Mesenchymal stem cell (in vitro differentiated cells and primary cell): ENCODE measurements around the gene RABL6.

Experiments used
- DNase-seq: peaks from one replicate; pipeline ENCODE4 v3.0.0-alpha.2; 2013
- H2AFZ ChIP-seq: one replicate; pipeline ENCODE4 v1.6.1; 2013; ENCODE audit warnings: low read depth, mild to moderate bottlenecking, control low read depth, inconsistent platforms, low read length, moderate library complexity
- H2AK5ac ChIP-seq: 2 replicates; pipeline ENCODE4 v1.6.1; 2013; ENCODE audit warnings: low read length, moderate library complexity, mild to moderate bottlenecking, inconsistent platforms; ENCODE audit not compliant: severe bottlenecking
- H2BK120ac ChIP-seq: one replicate; pipeline ENCODE4 v1.6.1; 2013; ENCODE audit warnings: low read depth, mild to moderate bottlenecking, inconsistent platforms, low read length, moderate library complexity
- H2BK12ac ChIP-seq, 2 experiments: one replicate each; pipeline ENCODE4 v1.6.1; 2013; ENCODE audit warnings: inconsistent platforms in 2 of 2, low read length in 2 of 2, mild to moderate bottlenecking in 2 of 2, moderate library complexity in 2 of 2, control low read depth in 1 of 2
- H2BK15ac ChIP-seq: one replicate; pipeline ENCODE4 v1.6.1; 2013; ENCODE audit warnings: mild to moderate bottlenecking, low read depth, inconsistent platforms; ENCODE audit not compliant: poor library complexity, severe bottlenecking
- H2BK5ac ChIP-seq: 2 replicates; pipeline ENCODE4 v1.6.1; 2013; ENCODE audit warnings: low read depth, mild to moderate bottlenecking, low read length, control low read depth, inconsistent platforms; ENCODE audit not compliant: poor library complexity, severe bottlenecking
- H3K14ac ChIP-seq, 2 experiments: one replicate each; pipeline ENCODE4 v1.6.1; 2013; ENCODE audit warnings: inconsistent platforms in 2 of 2, low read length in 2 of 2, control low read depth in 1 of 2, mild to moderate bottlenecking in 1 of 2, moderate library complexity in 1 of 2
- H3K18ac ChIP-seq, 2 experiments: one replicate each; pipeline ENCODE4 v1.6.1; 2013; ENCODE audit warnings: inconsistent platforms in 2 of 2, low read length in 2 of 2, control low read depth in 1 of 2, low read depth in 1 of 2, mild to moderate bottlenecking in 1 of 2
- H3K23ac ChIP-seq, 2 experiments: one replicate each; pipeline ENCODE4 v1.6.1; 2013; ENCODE audit warnings: inconsistent platforms in 2 of 2, low read length in 2 of 2, mild to moderate bottlenecking in 2 of 2, moderate library complexity in 2 of 2, control low read depth in 1 of 2
- H3K27ac ChIP-seq: 2 replicates; pipeline ENCODE4 v1.5.1; 2013; ENCODE audit warnings: mild to moderate bottlenecking, moderate library complexity, low read length, control low read depth, inconsistent platforms; ENCODE audit not compliant: poor library complexity, severe bottlenecking
- H3K27me3 ChIP-seq, 2 experiments: 2 replicates each; pipeline versions ENCODE4 v1.6.1 to v1.7.0; 2013; ENCODE audit warnings: low read length in 2 of 2, mild to moderate bottlenecking in 2 of 2, moderate library complexity in 2 of 2, control low read depth in 1 of 2, inconsistent platforms in 1 of 2; ENCODE audit not compliant: control insufficient read depth in 1 of 2, insufficient read depth in 1 of 2
- H3K36me3 ChIP-seq, 2 experiments: 2 replicates each; pipeline versions ENCODE4 v1.6.1 to v1.7.0; 2013; ENCODE audit warnings: low read length in 2 of 2, control low read depth in 1 of 2, inconsistent platforms in 1 of 2, low read depth in 1 of 2, mild to moderate bottlenecking in 1 of 2; ENCODE audit not compliant: insufficient read depth in 2 of 2, control insufficient read depth in 1 of 2
- H3K4ac ChIP-seq, 2 experiments: one replicate each; pipeline ENCODE4 v1.6.1; 2013; ENCODE audit warnings: inconsistent platforms in 2 of 2, low read length in 2 of 2, mild to moderate bottlenecking in 2 of 2, moderate library complexity in 2 of 2, control low read depth in 1 of 2, low read depth in 1 of 2
- H3K4me1 ChIP-seq: 2 replicates; pipeline ENCODE4 v1.6.1; 2013; ENCODE audit warnings: low read depth, low read length, control low read depth; ENCODE audit not compliant: control insufficient read depth, insufficient read depth
- H3K4me2 ChIP-seq: 2 replicates; pipeline ENCODE4 v1.6.1; 2013; ENCODE audit warnings: low read length, mild to moderate bottlenecking, inconsistent platforms; ENCODE audit not compliant: poor library complexity, severe bottlenecking
- H3K4me3 ChIP-seq, 2 experiments: 2 replicates each; pipeline versions ENCODE4 v1.5.1 to v1.7.0; 2013; ENCODE audit warnings: low read length in 2 of 2, mild to moderate bottlenecking in 2 of 2, control low read depth in 1 of 2, low read depth in 1 of 2; ENCODE audit not compliant: insufficient read depth in 1 of 2
- H3K79me1 ChIP-seq: replicated peaks from 2 replicates; pipeline ENCODE4 v1.6.1; 2013; ENCODE audit warnings: mild to moderate bottlenecking, control low read depth, low read length, inconsistent platforms; ENCODE audit not compliant: poor library complexity, severe bottlenecking
- H3K9ac ChIP-seq: 2 replicates; pipeline ENCODE4 v1.7.0; 2013; ENCODE audit warnings: mild to moderate bottlenecking, low read length, moderate library complexity
- H3K9me3 ChIP-seq: 2 replicates; pipeline ENCODE4 v1.7.0; 2013; ENCODE audit warnings: mild to moderate bottlenecking, low read length; ENCODE audit not compliant: control insufficient read depth
- H4K8ac ChIP-seq: one replicate; pipeline ENCODE4 v1.6.1; 2013; ENCODE audit warnings: inconsistent platforms, mild to moderate bottlenecking, low read length, moderate library complexity
- H4K91ac ChIP-seq: one replicate; pipeline ENCODE4 v1.6.1; 2013; ENCODE audit warnings: mild to moderate bottlenecking, low read length, inconsistent platforms
- WGBS: methylation state at CpG from one replicate; pipeline ENCODE4 v1.1.7; 2013; ENCODE audit warnings: mixed read lengths; 5-methylcytosine and 5-hydroxymethylcytosine counted together

RABL6 gene

DNA sequence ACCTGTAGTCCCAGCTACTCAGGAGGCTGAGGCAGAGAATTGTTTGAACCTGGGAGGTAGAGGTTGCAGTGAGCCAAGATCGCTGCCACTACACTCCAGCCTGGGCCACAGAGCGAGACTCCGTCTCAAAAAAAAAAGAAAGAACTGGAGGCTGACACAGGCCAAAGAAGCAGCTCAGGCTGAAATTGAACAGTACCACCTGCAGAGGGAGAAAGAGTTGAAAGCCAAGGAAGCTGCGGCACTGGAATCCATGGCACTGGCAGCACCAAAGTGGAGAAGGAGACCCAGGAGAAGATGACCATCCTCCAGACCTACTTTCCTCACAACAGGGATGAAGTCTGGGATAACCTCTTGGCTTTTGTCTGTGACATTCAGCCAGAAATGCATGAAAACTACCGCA is 27.9 kb upstream of the RABL6 start:
- H3K4me3 ChIP-seq: no peak overlapping the region
- H3K27ac ChIP-seq: no peak overlapping the region
- DNase-seq: no peak
- no peak overlapping the region for H3K4me2 ChIP-seq
- H2BK15ac ChIP-seq: no peak overlapping the region
- no peak overlapping the region for H2BK12ac ChIP-seq
- no peak overlapping the region for H2BK5ac ChIP-seq
- H3K14ac ChIP-seq: no peak overlapping the region
- peaks cover 32 to 60% of the 10 kb centered on the region in 2 experiments for H3K27me3 ChIP-seq
- H4K91ac ChIP-seq: no peak overlapping the region
- H3K23ac ChIP-seq: no peak overlapping the region
- no peaks in the 10 kb centered on the region for H3K79me1 ChIP-seq
- no peak overlapping the region for H2AFZ ChIP-seq
- H4K8ac ChIP-seq: no peak overlapping the region
- H3K18ac ChIP-seq: no peak overlapping the region
- no peak overlapping the region for H3K9ac ChIP-seq
- no peaks in the 10 kb centered on the region for H3K4me1 ChIP-seq
- 92% methylated on average over 5 of the region's 5 CpGs for WGBS
- no peak overlapping the region for H2BK120ac ChIP-seq
- no peaks in the 10 kb centered on the region for H3K36me3 ChIP-seq
- H3K4ac ChIP-seq: no peak overlapping the region
- no peaks in the 10 kb centered on the region for H3K9me3 ChIP-seq
- H2AK5ac ChIP-seq: no peak overlapping the region

DNA sequence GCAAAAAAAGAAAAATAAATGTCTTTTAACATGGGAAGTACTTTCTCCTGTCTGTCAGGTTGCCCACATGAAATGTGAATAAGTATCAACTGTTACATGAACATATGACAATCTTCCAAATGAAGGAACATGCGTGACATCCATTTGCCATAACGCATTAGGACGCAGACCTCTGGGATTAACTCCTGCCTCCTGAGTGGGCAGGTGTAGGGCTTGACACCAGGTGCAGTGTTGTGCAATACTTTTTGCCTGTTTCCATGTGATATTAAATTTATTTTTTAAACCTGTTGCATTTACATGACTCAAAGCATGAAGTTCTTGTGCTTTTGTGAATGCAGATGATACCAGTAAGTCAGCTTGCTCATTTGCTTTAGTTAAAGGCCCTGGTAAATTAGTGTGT is 25.3 kb upstream of the RABL6 start:
- Histone ChIP-seq H3K36me3 (no peaks in the 10 kb centered on the region), H4K91ac (no peak overlapping the region), H3K14ac (no peak overlapping the region), H3K9ac (no peak overlapping the region), H3K4me3 (no peak overlapping the region), H4K8ac (no peak overlapping the region), H3K18ac (no peak overlapping the region), H3K9me3 (no peaks in the 10 kb centered on the region), H3K27ac (no peak overlapping the region), H2AK5ac (no peak overlapping the region), H2AFZ (no peak overlapping the region), H3K4me1 (no peaks in the 10 kb centered on the region), H2BK120ac (no peak overlapping the region), H3K79me1 (no peaks in the 10 kb centered on the region), H3K27me3 (peaks cover 37 to 49% of the 10 kb centered on the region in 2 experiments), H3K23ac (no peak overlapping the region), H2BK15ac (no peak overlapping the region), H3K4ac (no peak overlapping the region), H3K4me2 (no peak overlapping the region), H2BK5ac (no peak overlapping the region), H2BK12ac (no peak overlapping the region)
- DNase-seq: no peak
- 100% methylated on average over 2 of the region's 3 CpGs for WGBS

- Histone ChIP-seq H2AFZ (no peak overlapping the region), H2BK120ac (no peak overlapping the region), H3K36me3 (no peaks in the 10 kb centered on the region), H3K4me1 (no peaks in the 10 kb centered on the region), H4K91ac (no peak overlapping the region), H2AK5ac (no peak overlapping the region), H2BK12ac (no peak overlapping the region), H3K9ac (no peak overlapping the region), H3K4ac (no peak overlapping the region), H4K8ac (no peak overlapping the region), H2BK5ac (no peak overlapping the region), H3K14ac (no peak overlapping the region), H3K4me2 (no peak overlapping the region), H3K23ac (no peak overlapping the region), H3K18ac (no peak overlapping the region), H3K27me3 (peaks cover 18 to 30% of the 10 kb centered on the region in 2 experiments), H2BK15ac (no peak overlapping the region), H3K27ac (no peak overlapping the region), H3K9me3 (no peaks in the 10 kb centered on the region), H3K4me3 (no peak overlapping the region), H3K79me1 (no peaks in the 10 kb centered on the region)
- DNase-seq: peak; percentile 53
- WGBS: 27% methylated on average over 9 of the region's 9 CpGs
Measured at GRCh38 chr9:136784249-136784996, 23.3 kb upstream of the RABL6 start.

GRCh38 chr9:136784997-136785361 is 22.8 kb upstream of the RABL6 start:
- WGBS: 89% methylated on average over 5 of the region's 6 CpGs
- no peak overlapping the region for H4K91ac ChIP-seq
- H3K18ac ChIP-seq: no peak overlapping the region
- no peak overlapping the region for H3K14ac ChIP-seq
- no peak overlapping the region for H3K4ac ChIP-seq
- no peak overlapping the region for H2BK5ac ChIP-seq
- peaks cover 15 to 25% of the 10 kb centered on the region in 2 experiments for H3K27me3 ChIP-seq
- H2BK120ac ChIP-seq: no peak overlapping the region
- no peak overlapping the region for H2AFZ ChIP-seq
- no peak overlapping the region for H2BK15ac ChIP-seq
- H3K27ac ChIP-seq: no peak overlapping the region
- no peaks in the 10 kb centered on the region for H3K9me3 ChIP-seq
- peak; percentile 71 for DNase-seq
- no peaks in the 10 kb centered on the region for H3K79me1 ChIP-seq
- no peak overlapping the region for H3K23ac ChIP-seq
- peak overlapping the region in 1 of 2 experiments; percentile 32 for H2BK12ac ChIP-seq
- H2AK5ac ChIP-seq: no peak overlapping the region
- H3K9ac ChIP-seq: no peak overlapping the region
- no peaks in the 10 kb centered on the region for H3K4me1 ChIP-seq
- H3K36me3 ChIP-seq: no peaks in the 10 kb centered on the region
- H3K4me2 ChIP-seq: no peak overlapping the region
- no peak overlapping the region for H4K8ac ChIP-seq
- no peak overlapping the region for H3K4me3 ChIP-seq
